Activated CD4-positive, alpha-beta T cell treated with anti-CD3 and anti-CD28 coated beads for 24 hours (primary cell): ENCODE data around the gene ITGBL1.

Experiments
- DNase-seq, 2 donors: peaks; one replicate each; pipeline ENCODE4 v3.0.0-alpha.2; 2020; ENCODE audit warnings: low read depth in 2 of 2

ITGBL1 gene

DNA sequence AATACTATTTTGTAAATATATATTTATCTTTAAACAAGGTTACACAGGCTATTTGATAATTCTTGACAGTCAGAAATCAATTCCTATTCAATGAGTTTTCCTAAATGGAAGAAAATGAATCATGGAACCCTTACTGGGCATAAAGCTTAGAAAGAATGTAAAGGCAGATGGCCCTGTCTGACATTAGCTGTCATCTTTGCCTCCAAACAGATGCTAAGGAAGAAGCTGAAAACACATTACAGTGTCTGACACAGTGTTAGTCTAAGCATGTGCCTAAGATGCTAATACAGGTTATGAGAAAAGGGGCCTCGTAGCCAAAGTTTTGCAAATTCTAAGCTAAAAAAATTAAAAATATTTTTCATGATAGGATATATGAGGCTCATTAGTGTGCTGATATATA, 112.8 kb downstream of the ITGBL1 start:
- DNase-seq, result no peak

DNA sequence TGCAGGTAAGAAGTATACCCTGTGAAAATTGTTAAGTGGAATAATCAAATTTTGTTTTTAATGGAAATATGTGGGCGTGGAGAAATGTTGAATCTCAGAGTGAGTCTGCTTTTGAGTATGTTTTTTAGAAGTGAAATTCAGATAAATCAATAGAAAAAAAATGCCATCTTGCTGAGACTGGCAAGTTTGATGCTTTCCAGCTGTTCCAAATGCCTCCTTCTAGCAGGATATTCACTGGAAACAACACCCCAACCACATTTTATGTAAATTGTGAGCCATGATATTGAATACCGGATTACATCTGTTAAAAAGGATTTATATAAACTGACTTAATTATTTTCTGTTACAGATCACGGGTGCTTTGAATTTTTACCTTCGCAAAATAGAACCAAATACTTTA, 115.4 kb downstream of the ITGBL1 start:
- DNase-seq, result no peak

DNA sequence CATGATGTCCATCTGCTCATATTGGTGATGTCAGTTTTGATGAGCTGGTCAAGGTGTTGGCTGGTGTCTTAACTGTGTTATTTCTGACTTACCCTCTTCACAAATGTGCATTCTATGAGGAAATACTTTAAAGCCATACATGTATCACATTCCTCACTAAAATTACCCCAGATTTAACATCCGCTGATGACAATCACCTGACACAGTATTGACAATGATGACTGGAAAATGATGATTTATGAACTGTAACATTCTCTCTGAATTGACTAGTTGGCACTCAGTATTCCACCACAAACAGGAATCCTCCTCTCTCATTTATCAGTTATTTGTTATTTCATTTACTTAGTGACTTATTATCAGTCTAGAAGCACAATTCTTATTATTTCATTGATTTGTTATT, 117.3 kb downstream of the ITGBL1 start:
- DNase-seq, result no peak

DNA sequence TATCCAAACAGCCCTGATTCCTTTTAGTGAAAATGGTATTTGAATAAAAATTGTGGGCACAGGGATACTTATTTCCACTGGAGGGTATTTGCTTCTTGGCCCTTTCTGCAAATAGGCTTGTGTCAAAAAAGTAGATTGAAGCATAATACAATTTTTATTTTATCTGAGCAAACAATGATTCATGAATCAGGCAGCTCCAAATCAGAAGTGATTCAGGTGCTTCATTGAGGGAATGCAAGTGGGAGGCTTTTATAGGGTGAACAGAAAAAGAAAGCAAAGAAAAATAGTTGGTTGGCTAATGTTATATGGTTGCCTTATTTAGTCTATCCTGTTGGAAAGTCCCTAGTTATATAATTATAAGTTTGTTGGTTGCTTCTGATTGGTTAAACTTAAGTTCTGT, 117.9 kb downstream of the ITGBL1 start:
- no peak for DNase-seq

DNA sequence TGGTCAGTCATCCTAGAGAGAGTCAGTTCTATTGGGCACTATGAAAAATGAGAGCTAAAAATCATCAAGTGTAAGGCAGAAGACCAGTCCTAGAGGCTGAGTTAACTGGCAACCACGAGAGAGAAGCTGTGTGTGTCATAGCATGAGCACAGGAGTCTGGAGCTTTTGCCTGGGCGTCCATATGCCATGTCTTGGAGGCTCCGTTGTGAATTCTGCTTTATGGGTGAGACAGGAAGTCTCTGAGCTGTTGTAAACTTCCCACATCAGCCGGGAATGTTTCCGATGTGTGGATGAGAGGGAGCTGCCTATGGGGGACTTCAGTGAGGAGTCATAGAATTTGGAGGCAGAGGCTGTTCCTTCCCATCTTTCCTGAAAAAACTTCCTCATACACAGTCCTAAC, 120.0 kb downstream of the ITGBL1 start:
- no peak for DNase-seq

DNA sequence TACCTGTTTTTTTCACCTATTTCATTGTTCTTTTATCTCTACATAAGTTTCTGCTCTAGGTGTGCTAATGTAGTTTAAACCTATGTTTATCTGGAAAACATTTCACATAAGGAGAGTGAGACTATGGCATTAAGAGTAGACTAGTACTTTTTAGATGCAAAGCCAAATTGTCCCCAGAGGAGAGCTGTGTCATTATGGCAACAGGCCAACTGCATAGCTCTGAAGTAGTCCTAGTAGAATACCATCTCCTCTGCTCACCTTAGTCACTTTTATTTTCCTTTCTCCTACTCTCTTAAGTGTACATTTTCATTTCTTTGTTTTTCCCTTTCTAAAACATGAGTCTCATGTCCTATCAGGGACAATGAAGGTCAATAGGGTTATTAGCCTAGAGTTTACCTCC, 123.1 kb downstream of the ITGBL1 start:
- DNase-seq, result no peak

DNA sequence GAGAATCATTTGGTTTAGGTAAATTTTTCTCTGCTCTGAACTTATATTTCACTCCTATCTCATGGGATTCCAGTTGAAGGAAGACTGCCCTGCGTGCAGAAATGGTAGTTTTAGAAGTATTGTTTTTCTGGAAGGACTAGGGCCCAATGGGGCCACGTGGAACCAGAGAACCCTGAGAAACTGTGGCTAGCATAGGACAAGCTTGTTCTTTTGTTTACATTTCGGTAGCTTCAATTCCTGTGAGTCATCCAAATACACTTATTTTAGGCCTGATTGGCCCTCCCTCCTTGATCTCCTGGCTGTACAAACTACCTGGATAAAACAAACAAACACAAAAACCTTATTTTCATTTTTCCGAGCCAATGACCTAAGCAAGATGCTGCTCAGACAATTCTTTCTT, 124.0 kb downstream of the ITGBL1 start:
- no peak for DNase-seq

DNA sequence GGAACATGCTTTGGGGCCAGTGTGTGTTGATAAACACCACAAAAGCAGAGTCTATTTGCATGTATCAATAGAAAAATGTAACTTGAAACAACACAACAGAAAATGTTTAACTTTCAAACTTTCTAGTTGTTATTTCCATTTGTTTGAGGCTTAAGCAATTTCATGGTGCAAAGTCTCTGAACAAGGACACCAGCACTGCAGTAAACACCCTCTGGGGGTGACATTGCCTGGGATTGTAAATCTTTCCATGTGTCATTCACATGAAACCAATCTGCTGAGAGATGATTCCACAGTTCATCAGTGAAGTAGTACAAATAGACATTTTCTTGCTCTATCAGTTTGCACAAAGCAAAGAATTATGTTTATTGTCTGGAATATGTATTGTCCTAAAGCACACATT, 124.5 kb downstream of the ITGBL1 start:
- no peak for DNase-seq

DNA sequence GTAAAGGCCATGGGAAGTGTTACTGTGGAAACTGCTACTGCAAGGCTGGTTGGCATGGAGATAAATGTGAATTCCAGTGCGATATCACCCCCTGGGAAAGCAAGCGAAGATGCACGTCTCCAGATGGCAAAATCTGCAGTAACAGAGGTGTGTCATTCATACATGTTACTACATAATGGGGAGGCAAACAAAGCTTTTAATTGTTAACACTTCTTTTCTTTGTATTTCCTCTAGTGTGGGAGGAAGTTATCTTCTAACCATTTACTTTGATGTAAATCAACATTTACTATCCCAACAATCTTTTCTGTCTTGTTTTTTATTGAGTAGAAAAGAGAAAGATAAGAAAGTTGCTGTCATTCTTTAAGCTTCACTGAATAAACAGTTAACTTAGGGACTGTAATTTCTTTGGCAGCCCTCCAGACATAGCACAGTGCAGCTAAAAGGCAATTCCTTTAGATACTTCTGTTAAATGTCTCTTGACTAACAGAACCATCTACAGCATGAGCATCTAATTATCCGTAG, 126.9 kb downstream of the ITGBL1 start:
- no peak for DNase-seq

DNA sequence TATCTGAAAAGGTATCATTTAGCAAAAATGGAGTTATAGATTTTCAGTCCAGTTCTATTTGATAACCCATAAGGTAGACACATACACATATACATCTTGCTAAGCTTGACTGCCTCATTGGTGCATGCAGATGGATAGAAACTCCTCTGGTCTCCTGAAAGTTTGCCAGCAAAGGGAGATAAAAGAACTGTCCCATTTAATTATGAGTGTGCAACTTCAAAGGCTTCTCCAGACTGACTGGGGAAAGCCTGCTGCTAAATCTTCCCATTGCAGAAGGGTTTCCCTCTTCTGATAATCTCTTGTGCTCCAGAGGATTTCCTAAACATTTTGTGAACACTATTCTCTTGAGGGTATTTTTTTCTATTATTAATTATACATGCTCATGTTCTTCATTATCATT, 131.9 kb downstream of the ITGBL1 start:
- no peak for DNase-seq

DNA sequence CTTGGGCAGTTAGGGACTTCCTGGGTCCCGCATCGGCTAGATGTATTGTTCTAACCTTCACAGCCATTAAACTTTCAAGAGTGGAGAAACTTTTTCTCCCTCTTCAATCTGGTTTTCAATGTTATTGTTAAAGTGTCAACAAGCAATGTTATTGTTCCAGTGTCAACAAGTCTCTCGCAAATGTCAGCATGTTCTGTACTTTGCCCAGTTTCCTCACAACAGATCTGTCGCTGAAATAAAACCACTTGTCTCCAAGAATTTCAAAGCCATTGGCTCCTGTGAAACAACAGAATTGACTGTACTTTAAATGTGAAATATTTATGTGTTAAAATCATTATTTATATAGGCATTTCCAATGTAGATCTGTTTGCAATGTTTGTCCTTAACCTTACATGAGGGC, 138.0 kb downstream of the ITGBL1 start:
- no peak for DNase-seq

DNA sequence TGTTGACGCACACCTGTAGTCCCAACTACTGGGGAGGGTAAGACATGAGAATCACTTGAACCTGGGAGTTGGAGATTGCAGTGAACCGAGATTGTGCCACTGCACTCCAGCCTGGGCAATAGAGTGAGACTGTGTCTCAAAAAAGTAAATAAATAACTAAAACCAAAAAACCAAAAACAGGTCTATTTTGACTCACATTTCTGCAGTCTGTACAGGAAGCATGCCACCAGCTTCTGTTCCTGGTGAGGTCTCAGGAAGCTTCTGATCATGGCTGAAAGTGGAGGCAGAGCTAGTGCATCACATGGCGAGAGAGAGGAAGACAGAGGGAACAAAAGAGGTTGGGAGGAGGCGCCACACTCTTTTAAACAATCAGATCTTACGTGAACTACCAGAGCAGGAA, 142.5 kb downstream of the ITGBL1 start:
- DNase-seq, result no peak

DNA sequence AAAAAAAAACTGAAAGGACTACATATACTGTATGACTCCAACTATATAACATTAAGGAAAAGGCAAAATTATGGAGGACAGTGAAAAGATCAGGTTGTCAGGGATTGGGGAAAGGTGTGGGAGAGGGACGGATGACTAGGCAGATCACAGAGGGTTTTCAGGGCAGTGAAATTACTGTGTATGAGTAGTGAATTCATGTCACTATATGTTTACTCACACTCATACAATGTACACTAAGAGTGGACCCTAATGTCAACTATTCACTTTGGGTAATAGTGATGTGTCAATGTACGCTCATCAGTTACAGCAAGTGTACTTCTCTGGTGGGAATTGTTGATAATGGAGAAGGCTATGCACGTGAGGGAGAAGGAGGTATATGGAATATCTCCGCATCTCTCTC, 144.3 kb downstream of the ITGBL1 start:
- no peak for DNase-seq

DNA sequence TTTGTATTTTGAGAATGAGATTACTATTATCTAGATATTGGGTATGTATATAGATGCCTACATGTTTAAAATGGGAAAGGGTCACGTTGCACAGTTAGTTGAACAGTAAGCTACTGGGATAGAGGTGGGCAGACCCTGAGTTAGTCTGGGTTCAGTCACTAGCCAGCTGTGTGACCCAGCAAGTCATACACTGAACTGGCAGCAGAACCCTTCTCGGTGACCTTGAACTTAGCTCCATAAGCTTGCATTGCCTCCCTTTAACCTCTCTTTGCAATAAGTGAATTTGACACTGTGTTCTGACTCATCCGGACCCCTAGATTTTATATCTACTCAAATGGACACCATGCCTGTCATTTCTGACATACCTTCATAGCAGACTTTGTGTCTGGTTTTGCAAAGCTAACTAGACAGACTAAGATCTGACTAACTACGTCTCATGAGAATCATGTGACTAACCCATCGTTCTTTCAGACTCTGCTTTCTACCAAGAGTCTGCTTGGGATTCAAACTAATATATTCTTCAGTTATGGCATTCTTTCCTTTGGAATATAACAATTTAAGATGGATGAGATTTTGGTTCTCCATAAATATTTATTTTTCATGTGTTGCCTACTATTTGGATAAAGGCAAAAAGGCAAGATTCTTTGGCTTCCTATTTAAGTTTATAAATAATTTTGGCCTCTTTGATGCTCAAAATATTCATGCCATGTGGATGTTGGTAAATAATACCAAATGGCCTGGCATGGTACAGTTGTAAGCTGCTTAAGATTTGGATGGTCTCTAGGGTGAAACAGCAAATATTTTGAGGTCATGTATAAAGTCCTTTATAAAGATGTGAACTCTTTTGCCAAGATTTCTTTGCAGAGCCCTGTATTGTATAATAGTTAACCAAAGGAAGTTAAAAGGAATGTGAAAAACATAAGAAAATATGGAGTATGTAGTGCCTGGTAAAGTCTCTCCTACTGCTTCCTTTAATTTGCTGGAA, 159.3 kb downstream of the ITGBL1 start:
- no peak for DNase-seq

DNA sequence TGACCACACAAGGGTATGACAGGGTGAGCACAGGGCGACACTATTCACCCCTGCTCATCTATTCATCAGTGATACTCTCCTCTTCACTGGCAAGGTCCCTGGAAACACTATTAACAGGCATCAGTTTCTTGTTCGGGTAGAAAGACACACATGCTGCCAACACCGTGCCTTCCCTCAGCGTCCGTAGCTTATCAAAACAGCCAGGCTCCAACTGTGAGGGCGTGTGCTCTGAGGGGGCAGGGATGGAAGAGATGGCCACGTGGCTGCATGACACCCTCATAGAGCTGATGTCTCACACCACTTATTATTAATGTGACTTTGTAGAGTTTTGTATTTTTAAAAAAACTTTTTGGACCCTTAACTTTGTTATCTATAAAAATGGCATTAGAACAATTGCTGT, 160.3 kb downstream of the ITGBL1 start:
- DNase-seq, result no peak

DNA sequence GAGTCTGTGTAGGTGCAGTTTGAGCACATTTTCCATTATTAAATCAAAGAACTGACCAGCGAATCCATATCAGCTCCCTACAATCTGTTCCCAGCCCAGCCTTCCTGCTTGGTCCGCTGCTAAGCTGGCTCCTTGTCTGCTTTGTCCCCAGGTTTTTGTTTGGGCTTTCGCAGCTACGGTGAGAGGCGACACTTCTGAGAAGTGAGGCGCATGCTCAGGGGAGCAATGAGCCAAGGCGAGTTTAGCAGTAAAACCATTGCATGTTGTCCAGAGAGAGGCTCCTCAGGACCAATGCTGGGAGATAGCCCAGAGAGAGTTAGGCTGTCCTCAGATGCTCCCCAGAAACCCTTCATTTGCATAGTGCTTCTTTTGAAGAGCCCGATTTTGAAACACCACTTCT, 162.0 kb downstream of the ITGBL1 start:
- no peak for DNase-seq

DNA sequence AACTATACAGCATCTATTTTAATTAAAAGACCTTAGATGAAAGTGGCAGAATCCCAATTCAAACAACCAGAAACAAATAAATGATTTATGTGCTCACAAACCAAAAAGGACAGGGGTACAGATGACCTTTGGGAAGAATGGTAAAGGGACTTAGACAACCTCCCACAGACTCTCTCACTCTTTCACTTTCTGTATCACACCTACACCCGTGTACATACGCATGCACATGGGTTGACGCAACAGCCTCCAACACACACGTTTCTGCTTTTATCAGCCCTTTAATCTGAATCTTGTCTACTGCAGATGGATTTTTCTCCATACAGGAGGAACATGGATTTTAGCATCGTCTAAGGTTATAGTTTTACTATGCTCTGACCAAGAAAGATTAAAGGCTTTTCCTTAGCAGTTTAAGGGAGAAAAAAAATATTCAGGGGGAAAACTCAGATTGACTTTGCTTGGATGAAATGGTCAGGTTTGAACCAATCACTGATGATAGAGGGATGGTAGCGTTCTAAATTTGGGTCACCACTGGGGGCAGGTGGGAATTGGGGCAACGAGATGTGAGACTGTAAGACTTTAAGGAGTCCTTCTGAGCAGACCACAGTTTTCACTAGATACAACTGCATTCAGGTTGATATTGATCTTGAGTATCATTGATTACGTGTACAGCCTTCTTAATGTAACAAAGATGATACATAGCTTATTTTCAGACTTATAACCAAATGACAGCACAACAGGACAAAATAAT, 166.1 kb downstream of the ITGBL1 start:
- DNase-seq, result no peak

DNA sequence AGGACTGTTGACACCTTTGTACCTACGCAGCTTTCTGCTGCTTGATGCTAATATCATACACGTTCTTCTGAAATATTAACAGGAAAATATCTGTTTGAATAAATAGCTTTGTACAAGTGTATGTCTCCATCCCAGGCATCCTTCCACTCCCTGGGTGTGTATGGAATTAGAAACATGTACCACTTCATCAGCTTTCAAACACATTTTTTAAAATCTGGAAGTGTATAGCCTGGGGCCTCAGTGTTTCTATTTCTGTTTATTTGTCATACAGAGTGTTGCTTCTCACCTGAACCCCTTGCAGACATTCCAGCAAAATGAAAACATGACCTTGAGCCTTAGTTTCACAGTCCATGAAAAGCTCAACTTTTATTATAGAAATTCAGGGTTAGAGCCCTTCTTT, 168.6 kb downstream of the ITGBL1 start:
- DNase-seq, result no peak

DNA sequence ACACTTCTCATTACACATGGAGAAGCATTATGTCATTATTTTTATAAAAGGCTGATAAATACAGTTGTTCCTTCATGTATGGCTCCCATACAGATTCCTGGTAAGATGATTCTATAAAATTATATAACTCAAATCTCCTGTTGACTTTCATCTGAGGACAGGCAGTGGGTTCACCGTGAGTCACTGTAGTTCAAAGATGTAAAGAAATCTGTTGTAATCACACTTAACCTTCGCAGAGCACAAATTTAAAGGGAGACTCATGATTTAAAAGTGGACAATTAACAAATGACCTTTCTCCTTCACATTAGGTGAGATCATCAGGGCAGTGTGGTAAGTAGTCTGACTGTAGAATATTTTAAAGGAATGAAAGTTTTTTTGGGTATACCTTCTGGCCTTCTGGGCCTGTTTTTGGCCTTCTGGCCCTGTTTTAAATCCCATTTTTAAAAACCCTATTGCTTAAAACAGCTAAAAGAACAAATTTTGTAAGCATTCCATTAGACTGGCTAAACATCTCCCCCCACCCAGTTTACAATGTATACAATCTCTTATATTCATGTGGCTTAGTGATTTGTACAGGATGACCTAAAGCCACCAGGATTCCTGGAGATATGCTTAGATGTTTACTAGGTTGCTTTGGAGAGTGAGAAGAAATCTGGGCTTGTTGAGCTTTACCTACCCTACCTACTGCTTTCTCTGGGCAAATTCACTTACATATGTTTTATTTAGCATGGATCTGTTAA, 171.2 kb downstream of the ITGBL1 start:
- DNase-seq, result no peak

DNA sequence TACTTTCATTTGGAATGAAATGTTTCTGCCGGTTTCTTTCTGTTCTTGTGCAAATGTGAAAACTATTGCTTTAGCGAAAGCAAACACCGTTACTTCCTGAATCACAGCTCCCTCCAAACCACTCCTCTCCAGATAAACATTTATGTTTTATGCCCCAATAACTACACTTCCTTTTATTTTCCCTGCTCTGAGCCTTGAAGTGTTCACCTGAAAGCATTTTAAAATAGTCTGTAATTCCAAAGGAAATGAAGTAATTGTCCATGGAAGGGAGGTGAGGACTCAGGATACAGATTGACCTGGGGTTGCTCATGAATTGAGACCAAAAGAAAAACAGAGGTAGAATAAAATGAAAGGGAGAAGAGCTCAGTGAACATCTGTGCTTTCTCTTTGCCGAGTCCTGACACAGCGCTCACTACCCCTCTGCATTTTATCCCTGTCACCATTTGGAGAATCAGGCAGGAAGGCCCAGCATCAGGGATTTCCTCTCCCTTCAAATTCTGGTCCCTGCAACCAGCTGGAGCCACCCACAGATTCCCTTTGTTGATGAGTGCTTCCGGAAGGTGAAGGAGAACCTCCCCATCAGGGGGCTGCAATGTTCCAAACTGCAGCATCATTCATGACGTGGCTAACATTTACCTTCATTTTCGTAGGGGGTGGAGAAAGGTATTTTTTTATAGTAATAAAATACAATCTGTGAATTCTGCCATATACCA, 171.9 kb downstream of the ITGBL1 start:
- no peak for DNase-seq

DNA sequence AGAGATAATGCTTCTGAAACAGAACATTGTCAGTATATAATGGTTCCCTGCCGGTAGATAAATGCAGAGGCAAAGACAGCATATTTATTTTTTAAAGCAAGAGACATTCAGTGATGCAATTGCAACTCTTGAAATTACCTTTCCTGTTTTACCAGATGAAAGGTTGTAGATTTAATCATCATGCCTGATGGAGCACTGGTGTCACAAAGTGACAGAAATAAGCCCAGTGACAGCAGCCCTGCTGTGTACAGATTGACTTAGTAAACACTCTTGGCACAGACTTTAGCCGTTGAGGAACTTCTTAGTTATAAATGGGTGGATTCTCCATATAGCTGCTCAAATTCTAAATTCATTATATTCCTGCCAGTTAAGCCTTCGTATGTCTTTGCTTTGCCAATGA, 172.5 kb downstream of the ITGBL1 start:
- DNase-seq, result no peak
